8988T (cell line): ENCODE data around the gene CYP21A2.
"Not testable (repeated sequence)": the region's sequence is repeated elsewhere in the genome, so short reads cannot be mapped to it uniquely, and the experiment has no call there.

Source experiments
- DNase-seq: peaks from one replicate; pipeline ENCODE4 v3.0.0; 2011

Gene CYP21A2

GRCh38 chr6:32037598-32038524 lies at the start of gene CYP21A2:
Gene CYP21A2 (plus strand): TSS chr6:32038415. CDS start chr6:32038423, 8 bp downstream.
- DNase-seq: not testable (repeated sequence)

- not testable (repeated sequence) for DNase-seq
These were observed 48.9 kb upstream of the CYP21A2 start for GRCh38 chr6:31989363-31989762.

- not testable (repeated sequence) for DNase-seq
These were observed 43.8 kb upstream of the CYP21A2 start for GRCh38 chr6:31994421-31994820.

- DNase-seq: not testable (repeated sequence)
These were observed 41.8 kb upstream of the CYP21A2 start for GRCh38 chr6:31996385-31996784.

GRCh38 chr6:32002546-32003268 lies 35.5 kb upstream of the CYP21A2 start:
- DNase-seq: not testable (repeated sequence)

GRCh38 chr6:32003301-32003700 lies 34.9 kb upstream of the CYP21A2 start:
- DNase-seq: not testable (repeated sequence)

GRCh38 chr6:32004393-32004792 lies 33.8 kb upstream of the CYP21A2 start:
- DNase-seq: not testable (repeated sequence)

- DNase-seq: not testable (repeated sequence)
These were observed 33.2 kb upstream of the CYP21A2 start for GRCh38 chr6:32004864-32005537.

GRCh38 chr6:32005538-32005880 lies 32.7 kb upstream of the CYP21A2 start:
- not testable (repeated sequence) for DNase-seq

- DNase-seq: not testable (repeated sequence)
These were observed 32.2 kb upstream of the CYP21A2 start for GRCh38 chr6:32005991-32006529.

GRCh38 chr6:32007086-32007485 lies 31.1 kb upstream of the CYP21A2 start:
- DNase-seq: not testable (repeated sequence)

- DNase-seq: not testable (repeated sequence)
These were observed 30.2 kb upstream of the CYP21A2 start for GRCh38 chr6:32008037-32008436.

GRCh38 chr6:32008616-32009015 lies 29.6 kb upstream of the CYP21A2 start:
- not testable (repeated sequence) for DNase-seq

- DNase-seq: not testable (repeated sequence)
These were observed 28.7 kb upstream of the CYP21A2 start for GRCh38 chr6:32009537-32009936.

GRCh38 chr6:32010856-32011530 lies 27.2 kb upstream of the CYP21A2 start:
- not testable (repeated sequence) for DNase-seq

GRCh38 chr6:32012941-32013617 lies 25.1 kb upstream of the CYP21A2 start:
- not testable (repeated sequence) for DNase-seq

GRCh38 chr6:32013738-32014137 lies 24.5 kb upstream of the CYP21A2 start:
- DNase-seq: not testable (repeated sequence)

GRCh38 chr6:32014547-32014946 lies 23.7 kb upstream of the CYP21A2 start, which contains the start of gene C4B:
Gene C4B (plus strand): TSS chr6:32014795. CDS start chr6:32014846, 51 bp downstream.
- not testable (repeated sequence) for DNase-seq

- not testable (repeated sequence) for DNase-seq
These were observed 16.1 kb upstream of the CYP21A2 start for GRCh38 chr6:32022100-32022499.

- not testable (repeated sequence) for DNase-seq
These were observed 9.6 kb upstream of the CYP21A2 start for GRCh38 chr6:32028631-32029030.

- not testable (repeated sequence) for DNase-seq
These were observed 8.7 kb upstream of the CYP21A2 start for GRCh38 chr6:32029553-32029952.
